NCI-H460 (cell line): Measurements from ENCODE around the gene NOCT. TPM values are rescaled to one million over a fixed set of nuclear protein-coding genes. Genes with fewer than 3 reads are reported as not detected.
"Not testable (repeated sequence)": the region's sequence is repeated elsewhere in the genome, so short reads cannot be mapped to it uniquely, and the experiment has no call there.

ENCODE experiments used
- DNase-seq: peaks from one replicate; pipeline ENCODE4 v3.0.0-alpha.2; 2016; ENCODE audit warnings: low read depth; ENCODE audit errors: extremely low read depth
- total RNA-seq: library from RNA; depleted of rRNA; stranded (reverse); fragments of >200 nt; shearing (Covaris generic); gene quantifications from 2 replicates; pipeline ENCODE4 v1.2.3, GENCODE V29; 2014

The NOCT gene
- total RNA-seq, 1 experiment from 2014 or later: 19.7 TPM

GRCh38 chr4:139008278-139008677, 7.3 kb upstream of the NOCT start:
- not testable (repeated sequence) for DNase-seq

- DNase-seq: no peak
These were observed 5.9 kb upstream of the NOCT start for GRCh38 chr4:139009702-139010101.

GRCh38 chr4:139011225-139011950, 4.2 kb upstream of the NOCT start:
- DNase-seq: no peak

- DNase-seq: peak; percentile 76
These were observed 961 bp upstream of the NOCT start for GRCh38 chr4:139014371-139015268.

GRCh38 chr4:139015948-139016471, 429 bp downstream of the NOCT start:
- peak; percentile 11 for DNase-seq

GRCh38 chr4:139017861-139018260, 2.3 kb downstream of the NOCT start:
- no peak for DNase-seq

GRCh38 chr4:139018501-139018900, 2.9 kb downstream of the NOCT start:
- no peak for DNase-seq

- no peak for DNase-seq
These were observed 3.6 kb downstream of the NOCT start for GRCh38 chr4:139018971-139019758.

- no peak for DNase-seq
These were observed 4.8 kb downstream of the NOCT start for GRCh38 chr4:139020384-139020783.

GRCh38 chr4:139021071-139021470, 5.5 kb downstream of the NOCT start:
- DNase-seq: not testable (repeated sequence)

- DNase-seq: no peak
These were observed 7.3 kb downstream of the NOCT start for GRCh38 chr4:139022835-139023234.

GRCh38 chr4:139024686-139025085, 9.1 kb downstream of the NOCT start:
- no peak for DNase-seq

GRCh38 chr4:139025841-139026240, 10.3 kb downstream of the NOCT start:
- no peak for DNase-seq

- DNase-seq: no peak
These were observed 12.2 kb downstream of the NOCT start for GRCh38 chr4:139027776-139028175.

GRCh38 chr4:139028191-139028661, 12.6 kb downstream of the NOCT start:
- no peak for DNase-seq

- not testable (repeated sequence) for DNase-seq
These were observed 14.3 kb downstream of the NOCT start for GRCh38 chr4:139029866-139030363.

GRCh38 chr4:139030614-139031235, 15.1 kb downstream of the NOCT start:
- DNase-seq: peak; percentile 70

GRCh38 chr4:139035650-139036049, 20.1 kb downstream of the NOCT start:
- no peak for DNase-seq

- DNase-seq: no peak
These were observed 21.3 kb downstream of the NOCT start for GRCh38 chr4:139036885-139037284.

GRCh38 chr4:139038874-139039443, 23.4 kb downstream of the NOCT start:
- no peak for DNase-seq
